ENCODE results near the gene ARHGAP21.

- TF ChIP-seq POLR2A (IDR thresholded peaks at IDR 0.05) (no peak), CTCF (IDR thresholded peaks at IDR 0.05) (no peak)
These were observed 132.8 kb downstream of the ARHGAP21 start for GRCh38 chr10:24590697-24591457.
